SK-N-MC (cell line): Measurements from ENCODE around the gene OR10J1.

Experiments used
- EZH2 ChIP-seq: fragments of 200-600 bp; sonication (generic); IDR thresholded peaks from one replicate; pipeline ENCODE4 v1.6.1; 2017; ENCODE audit warnings: antibody characterized with exemption
- FOXP2 ChIP-seq: optimal IDR thresholded peaks from 2 replicates; pipeline ENCODE3; 2011; ENCODE audit warnings: mild to moderate bottlenecking, moderate library complexity; ENCODE audit not compliant: insufficient read depth; ENCODE audit errors: extremely low read length, control extremely low read depth
- POLR2AphosphoS5 ChIP-seq: IDR thresholded peaks from 2 replicates; pipeline ENCODE4 v1.6.1; 2012; ENCODE audit warnings: mild to moderate bottlenecking, low read depth, low read length, borderline replicate concordance

DNA sequence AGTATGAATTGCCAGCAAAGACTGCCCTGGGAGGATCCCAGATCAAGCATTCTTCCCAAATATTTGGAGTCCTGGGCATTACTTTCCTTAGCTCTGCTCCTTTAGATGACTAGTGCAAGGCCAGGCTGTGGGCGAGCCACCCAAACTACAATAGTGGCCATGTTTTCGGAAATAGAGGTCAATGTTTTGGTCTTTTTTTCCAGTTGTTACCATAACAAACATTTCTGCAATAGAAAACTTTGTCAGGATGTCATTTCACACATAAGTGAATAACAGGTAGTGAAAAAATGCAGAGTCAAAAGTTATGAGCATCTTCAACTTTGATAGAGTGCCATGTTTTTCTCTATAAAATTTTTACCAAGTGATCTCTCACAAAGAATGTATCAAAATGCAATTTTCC, 32.7 kb upstream of the OR10J1 start:
- TF ChIP-seq POLR2AphosphoS5: no peak
- TF ChIP-seq EZH2: no peak
- TF ChIP-seq FOXP2: no peak
